Subcutaneous adipose tissue (tissue), 4 donors: ENCODE results near the gene GMDS. TPM values are rescaled to one million over a fixed set of nuclear protein-coding genes. Genes with fewer than 3 reads are reported as not detected.

ENCODE experiments used
- total RNA-seq, 4 donors: library from RNA; depleted of rRNA; stranded (reverse); fragments of >200 nt; gene quantifications; one replicate each; pipeline ENCODE4 v1.1.0, GENCODE V29; 2016
- TF ChIP-seq, protein P1 (sequence below): fragments of 450-650 bp; IDR thresholded peaks from one replicate; pipeline ENCODE4 v1.5.1; 2016; ENCODE audit warnings: low read depth, mild to moderate bottlenecking, control low read depth, antibody characterized with exemption, moderate library complexity

The GMDS gene
- total RNA-seq, 4 donors from 2014 or later, result 10.1 to 17.3 (median 13.9) TPM

DNA sequence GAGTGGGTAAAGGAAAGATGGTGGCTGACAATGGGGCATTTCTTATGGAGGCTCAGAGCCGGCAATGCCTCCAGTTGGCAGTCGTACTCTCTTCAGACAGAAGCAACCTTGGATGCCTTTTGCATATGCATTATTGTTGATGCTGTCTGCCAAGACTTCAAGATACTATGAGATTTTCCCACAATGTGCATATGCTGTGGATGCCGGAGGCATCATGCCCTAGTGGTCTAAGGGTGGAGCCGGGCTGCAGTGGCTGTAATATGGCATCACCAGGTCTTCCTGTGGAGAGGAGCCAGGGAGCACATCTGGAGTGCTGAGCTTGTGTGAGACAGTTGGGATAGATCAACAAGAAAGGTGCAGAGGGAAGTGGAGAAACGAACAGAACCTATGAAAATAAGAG is 530.8 kb downstream of the GMDS start:
- TF ChIP-seq, protein P1, sequence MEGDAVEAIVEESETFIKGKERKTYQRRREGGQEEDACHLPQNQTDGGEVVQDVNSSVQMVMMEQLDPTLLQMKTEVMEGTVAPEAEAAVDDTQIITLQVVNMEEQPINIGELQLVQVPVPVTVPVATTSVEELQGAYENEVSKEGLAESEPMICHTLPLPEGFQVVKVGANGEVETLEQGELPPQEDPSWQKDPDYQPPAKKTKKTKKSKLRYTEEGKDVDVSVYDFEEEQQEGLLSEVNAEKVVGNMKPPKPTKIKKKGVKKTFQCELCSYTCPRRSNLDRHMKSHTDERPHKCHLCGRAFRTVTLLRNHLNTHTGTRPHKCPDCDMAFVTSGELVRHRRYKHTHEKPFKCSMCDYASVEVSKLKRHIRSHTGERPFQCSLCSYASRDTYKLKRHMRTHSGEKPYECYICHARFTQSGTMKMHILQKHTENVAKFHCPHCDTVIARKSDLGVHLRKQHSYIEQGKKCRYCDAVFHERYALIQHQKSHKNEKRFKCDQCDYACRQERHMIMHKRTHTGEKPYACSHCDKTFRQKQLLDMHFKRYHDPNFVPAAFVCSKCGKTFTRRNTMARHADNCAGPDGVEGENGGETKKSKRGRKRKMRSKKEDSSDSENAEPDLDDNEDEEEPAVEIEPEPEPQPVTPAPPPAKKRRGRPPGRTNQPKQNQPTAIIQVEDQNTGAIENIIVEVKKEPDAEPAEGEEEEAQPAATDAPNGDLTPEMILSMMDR, result no peak

DNA sequence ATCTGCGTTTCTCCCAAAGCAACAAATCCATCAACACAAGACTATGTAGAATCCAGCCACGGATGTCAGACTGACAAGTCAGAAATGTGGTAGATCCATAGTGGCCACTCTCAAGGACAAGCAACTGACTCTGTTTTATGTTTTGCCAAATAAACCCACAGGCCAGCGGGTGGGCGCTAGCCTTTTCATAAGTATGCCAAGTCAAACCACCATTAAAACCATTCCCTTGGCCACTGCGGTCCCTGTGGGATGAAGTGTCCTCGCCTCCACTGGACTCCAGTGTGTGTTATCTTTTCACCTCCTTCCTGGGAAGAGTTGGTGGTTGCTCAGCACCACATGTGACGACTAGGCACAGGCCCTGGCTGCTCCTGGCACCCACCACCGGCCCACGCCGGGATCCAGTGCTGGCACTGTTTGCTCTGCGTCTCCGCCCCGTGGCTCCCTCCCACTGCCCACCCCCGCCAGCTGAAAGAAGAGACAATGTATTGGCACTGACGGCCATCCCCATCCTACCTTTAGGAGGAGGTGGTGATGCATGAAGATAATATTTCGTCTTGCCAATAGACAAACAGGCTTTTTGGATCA is 532.3 kb downstream of the GMDS start:
- TF ChIP-seq, protein P1, result no peak

DNA sequence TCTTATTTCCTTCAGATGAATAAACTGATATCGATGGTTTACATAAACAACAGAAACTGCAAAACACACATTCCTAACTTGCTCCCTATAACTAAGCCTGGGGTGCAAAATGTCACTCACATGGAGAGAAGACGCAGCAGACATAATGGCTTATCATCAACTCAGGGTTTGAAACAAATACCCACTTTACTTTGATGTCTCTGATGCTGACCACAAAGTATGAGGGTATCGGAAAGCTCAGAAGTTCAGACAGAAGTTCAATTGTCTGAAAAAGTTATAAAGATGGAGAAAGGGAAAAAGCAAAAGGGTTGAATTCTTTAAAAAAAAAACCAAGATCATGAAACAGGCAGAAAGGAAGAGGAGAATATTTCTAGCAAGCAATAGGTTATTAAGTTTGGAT is 533.0 kb downstream of the GMDS start:
- TF ChIP-seq, protein P1, result no peak

DNA sequence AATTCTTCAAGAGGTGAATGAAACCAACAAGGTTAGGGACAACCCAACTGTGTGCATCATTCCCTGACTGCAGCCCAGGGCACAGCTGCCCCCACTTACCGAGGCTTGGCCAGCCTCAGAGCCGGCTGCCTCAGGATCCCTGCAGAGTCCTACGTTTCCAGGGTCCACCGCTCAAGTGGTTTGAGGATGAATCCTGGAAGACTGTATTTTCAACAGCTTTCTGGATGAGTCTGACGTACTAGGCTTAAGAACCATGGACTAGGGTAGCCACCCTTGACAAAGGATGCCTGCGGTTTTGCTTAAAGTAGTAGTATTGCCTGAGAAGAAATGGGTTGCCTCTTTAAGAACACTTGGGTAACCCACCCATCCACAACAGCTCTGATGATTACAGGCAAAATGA is 534.3 kb downstream of the GMDS start:
- TF ChIP-seq, protein P1, result no peak

DNA sequence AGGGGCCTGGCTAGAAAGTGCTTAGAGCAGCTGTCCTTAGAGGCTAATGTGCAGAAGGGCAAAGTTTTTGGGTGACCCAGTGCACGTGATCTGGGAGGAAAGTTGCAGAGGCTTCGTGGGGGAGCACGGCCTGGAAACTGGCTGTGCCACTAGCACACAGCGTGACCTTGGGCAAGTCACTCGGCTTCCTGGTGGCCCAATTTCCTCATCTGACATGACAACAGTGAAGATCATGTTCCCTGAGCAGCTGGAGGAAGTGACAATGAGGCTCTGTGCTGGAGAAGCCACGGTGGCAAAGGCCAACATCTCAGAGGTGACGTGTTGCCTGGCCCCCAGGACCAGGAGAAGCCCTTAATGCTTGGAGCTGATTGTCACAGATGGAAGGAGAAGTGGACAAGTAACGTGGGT is 536.2 kb downstream of the GMDS start:
- TF ChIP-seq, protein P1, result no peak

DNA sequence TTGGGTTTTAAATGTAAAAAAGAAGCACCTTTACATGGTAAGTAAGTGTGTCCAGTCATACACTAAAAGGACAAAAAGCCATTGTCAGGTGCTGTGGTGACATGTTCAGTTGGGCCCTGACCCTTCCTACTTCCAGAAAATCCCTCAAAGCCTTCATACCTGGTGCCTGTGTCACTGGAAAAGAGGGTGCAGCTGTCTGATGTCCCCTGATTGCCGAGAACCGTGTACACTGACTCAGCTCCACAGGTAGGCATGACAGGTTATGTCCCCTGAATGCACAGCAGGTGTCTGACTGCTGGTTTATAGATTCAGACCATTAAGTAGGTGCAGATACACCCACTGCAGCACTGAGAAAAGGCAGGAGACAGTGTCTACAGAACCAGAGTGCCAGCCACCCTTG is 536.6 kb downstream of the GMDS start:
- TF ChIP-seq, protein P1, result no peak

DNA sequence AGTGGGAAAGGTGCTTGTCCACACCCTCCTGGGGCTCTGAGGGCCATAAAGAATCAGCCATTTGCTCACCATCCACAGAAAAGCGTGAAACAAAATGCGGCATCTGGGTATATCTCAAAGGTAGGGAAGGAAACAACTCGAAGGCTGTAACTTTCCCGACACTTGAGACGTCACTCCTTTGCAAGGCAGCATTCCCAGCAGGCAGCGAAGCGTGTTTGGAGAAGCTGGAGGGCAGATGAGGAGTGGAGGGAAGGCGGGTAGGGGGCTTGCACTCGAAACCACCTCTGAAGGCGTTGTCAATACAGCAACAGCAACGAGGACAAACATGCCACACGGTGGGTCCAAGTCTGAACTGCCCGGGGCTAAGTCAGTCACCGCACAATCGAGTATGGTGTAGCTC is 537.3 kb downstream of the GMDS start:
- TF ChIP-seq, protein P1, result no peak

DNA sequence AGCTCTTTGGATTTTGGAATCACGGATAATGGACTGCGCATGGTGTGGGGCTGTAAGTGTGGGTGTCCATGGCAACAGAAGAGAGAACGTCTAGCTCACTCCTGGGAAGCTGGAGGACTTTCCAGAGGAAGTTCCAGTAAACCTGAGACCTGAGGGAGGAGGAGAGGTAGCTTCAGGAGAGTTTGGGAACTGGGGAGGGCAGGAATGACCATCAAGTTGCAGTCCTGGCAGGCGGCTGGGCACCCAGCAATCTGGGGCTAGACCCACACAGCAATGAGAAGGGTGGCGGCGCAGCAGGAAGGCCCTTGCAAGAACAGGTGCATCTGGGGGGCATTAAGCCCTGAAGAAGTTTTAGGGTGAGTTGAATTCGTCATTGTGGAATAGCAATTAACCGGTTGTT is 539.8 kb downstream of the GMDS start:
- TF ChIP-seq, protein P1, result no peak
